Mesendoderm (in vitro differentiated cells): ENCODE results near the gene ERC2.

Experiments used
- DNase-seq: peaks from one replicate; pipeline ENCODE4 v3.0.0; 2013
- H2AK5ac ChIP-seq: 2 replicates; pipeline ENCODE4 v1.6.1; 2013; ENCODE audit warnings: low read length, inconsistent platforms
- H2BK120ac ChIP-seq: 2 replicates; pipeline ENCODE4 v1.6.1; 2013; ENCODE audit warnings: low read depth, mild to moderate bottlenecking, low read length, moderate library complexity, mixed read lengths
- H2BK15ac ChIP-seq: replicated peaks from 2 replicates; pipeline ENCODE4 v1.6.1; 2013; ENCODE audit warnings: low read depth, mild to moderate bottlenecking, moderate library complexity
- H2BK5ac ChIP-seq: 2 replicates; pipeline ENCODE4 v1.6.1; 2013; ENCODE audit warnings: low read length, inconsistent platforms
- H3K18ac ChIP-seq: 2 replicates; pipeline ENCODE4 v1.6.1; 2013; ENCODE audit warnings: mild to moderate bottlenecking, low read length, mixed read lengths
- H3K23ac ChIP-seq: one replicate; pipeline ENCODE4 v1.6.1; 2013; ENCODE audit warnings: low read length
- H3K27ac ChIP-seq: 2 replicates; pipeline ENCODE4 v1.5.1; 2013; ENCODE audit warnings: low read depth, mild to moderate bottlenecking, inconsistent platforms, low read length, moderate library complexity
- H3K27me3 ChIP-seq: 2 replicates; pipeline ENCODE4 v1.6.1; 2013; ENCODE audit warnings: low read length, control low read depth, mild to moderate bottlenecking, inconsistent platforms; ENCODE audit not compliant: insufficient read depth, poor library complexity
- H3K36me3 ChIP-seq: 2 replicates; pipeline ENCODE4 v1.6.1; 2013; ENCODE audit warnings: low read length, inconsistent platforms; ENCODE audit not compliant: control insufficient read depth, insufficient read depth
- H3K4ac ChIP-seq: one replicate; pipeline ENCODE4 v1.6.1; 2013; ENCODE audit warnings: low read depth, mild to moderate bottlenecking, low read length, moderate library complexity
- H3K4me1 ChIP-seq: 2 replicates; pipeline ENCODE4 v1.6.1; 2013; ENCODE audit warnings: low read depth, low read length, inconsistent platforms; ENCODE audit not compliant: control insufficient read depth
- H3K4me2 ChIP-seq: 2 replicates; pipeline ENCODE4 v1.6.1; 2013; ENCODE audit warnings: low read length
- H3K4me3 ChIP-seq: 2 replicates; pipeline ENCODE4 v1.5.1; 2013; ENCODE audit warnings: mild to moderate bottlenecking, low read length
- H3K56ac ChIP-seq: one replicate; pipeline ENCODE4 v1.6.1; 2013; ENCODE audit warnings: low read length
- H3K79me1 ChIP-seq: 2 replicates; pipeline ENCODE4 v1.6.1; 2013; ENCODE audit warnings: low read length, inconsistent platforms
- H3K79me2 ChIP-seq: 2 replicates; pipeline ENCODE4 v1.6.1; 2013; ENCODE audit warnings: mild to moderate bottlenecking, low read length; ENCODE audit not compliant: control insufficient read depth, insufficient read depth
- H3K9ac ChIP-seq: 2 replicates; pipeline ENCODE4 v1.6.1; 2013; ENCODE audit warnings: low read length, inconsistent platforms
- H4K5ac ChIP-seq: one replicate; pipeline ENCODE4 v1.6.1; 2013; ENCODE audit warnings: low read length
- H4K8ac ChIP-seq: one replicate; pipeline ENCODE4 v1.6.1; 2013; ENCODE audit warnings: low read depth, mild to moderate bottlenecking, control low read depth, low read length, moderate library complexity
- WGBS: extraction: QIAGEN DNeasy Blood & Tissue Kit; methylation state at CpG from one replicate; pipeline ENCODE4 v1.1.7; 2013; ENCODE audit warnings: low lambda C conversion rate, missing lambda C conversion rate; ENCODE audit not compliant: insufficient coverage; ENCODE audit errors: extremely low coverage; 5-methylcytosine and 5-hydroxymethylcytosine counted together

ERC2 gene

GRCh38 chr3:56488812-56489600 lies 20.7 kb upstream of the ERC2 start:
- H3K4me1 ChIP-seq = no peaks in the 10 kb centered on the region
- H3K27ac ChIP-seq = no peak overlapping the region
- no peak for DNase-seq
- no peak overlapping the region for H3K23ac ChIP-seq
- no peaks in the 10 kb centered on the region for H3K79me2 ChIP-seq
- no peak overlapping the region for H2BK120ac ChIP-seq
- H3K4me3 ChIP-seq = no peak overlapping the region
- no peak overlapping the region for H4K5ac ChIP-seq
- no peak overlapping the region for H4K8ac ChIP-seq
- H2AK5ac ChIP-seq = no peak overlapping the region
- no peak overlapping the region for H3K18ac ChIP-seq
- no peak overlapping the region for H2BK15ac ChIP-seq
- H3K56ac ChIP-seq = no peak overlapping the region
- H3K36me3 ChIP-seq = no peaks in the 10 kb centered on the region
- no peak overlapping the region for H3K4me2 ChIP-seq
- no CpG with 5 or more reads among the region's 8 CpGs for WGBS
- H2BK5ac ChIP-seq = no peak overlapping the region
- no peaks in the 10 kb centered on the region for H3K27me3 ChIP-seq
- H3K4ac ChIP-seq = no peak overlapping the region
- no peak overlapping the region for H3K9ac ChIP-seq
- H3K79me1 ChIP-seq = no peaks in the 10 kb centered on the region

GRCh38 chr3:56484525-56485032 lies 16.3 kb upstream of the ERC2 start:
- Histone ChIP-seq H2AK5ac (no peak overlapping the region), H3K79me2 (no peaks in the 10 kb centered on the region), H2BK120ac (no peak overlapping the region), H3K56ac (no peak overlapping the region), H4K8ac (no peak overlapping the region), H3K4ac (no peak overlapping the region), H2BK5ac (no peak overlapping the region), H3K4me1 (no peaks in the 10 kb centered on the region), H2BK15ac (no peak overlapping the region), H3K27ac (no peak overlapping the region), H3K36me3 (no peaks in the 10 kb centered on the region), H3K4me2 (no peak overlapping the region), H3K79me1 (no peaks in the 10 kb centered on the region), H3K18ac (no peak overlapping the region), H3K4me3 (no peak overlapping the region), H3K9ac (no peak overlapping the region), H3K27me3 (no peaks in the 10 kb centered on the region), H4K5ac (no peak overlapping the region), H3K23ac (no peak overlapping the region)
- no CpG with 5 or more reads among the region's 2 CpGs for WGBS
- DNase-seq = no peak

- H3K27ac ChIP-seq = no peak overlapping the region
- whole genome bisulfite sequencing = no CpG with 5 or more reads among the region's 4 CpGs
These were observed 15.9 kb upstream of the ERC2 start for GRCh38 chr3:56484122-56484521.

GRCh38 chr3:56477646-56478045 lies 9.4 kb upstream of the ERC2 start:
- H3K36me3 ChIP-seq = no peaks in the 10 kb centered on the region
- no peak for DNase-seq
- H3K4ac ChIP-seq = no peak overlapping the region
- H3K56ac ChIP-seq = no peak overlapping the region
- H3K4me2 ChIP-seq = no peak overlapping the region
- no peak overlapping the region for H3K27ac ChIP-seq
- H2BK5ac ChIP-seq = no peak overlapping the region
- H3K4me1 ChIP-seq = no peaks in the 10 kb centered on the region
- H3K27me3 ChIP-seq = no peaks in the 10 kb centered on the region
- no peak overlapping the region for H2BK120ac ChIP-seq
- no peak overlapping the region for H3K4me3 ChIP-seq
- H2BK15ac ChIP-seq = no peak overlapping the region
- no peaks in the 10 kb centered on the region for H3K79me1 ChIP-seq
- no peak overlapping the region for H4K5ac ChIP-seq
- no peak overlapping the region for H2AK5ac ChIP-seq
- no peak overlapping the region for H3K23ac ChIP-seq
- no peak overlapping the region for H3K9ac ChIP-seq
- H3K18ac ChIP-seq = no peak overlapping the region
- H3K79me2 ChIP-seq = no peaks in the 10 kb centered on the region
- WGBS = no CpG with 5 or more reads among the region's 3 CpGs
- H4K8ac ChIP-seq = no peak overlapping the region

More at GRCh38 chr3:56484122-56484521, 15.9 kb upstream of the ERC2 start:
- no peaks in the 10 kb centered on the region for H3K36me3 ChIP-seq
- H2BK15ac ChIP-seq = no peak overlapping the region
- no peak overlapping the region for H3K23ac ChIP-seq
- no peak overlapping the region for H4K8ac ChIP-seq
- no peaks in the 10 kb centered on the region for H3K27me3 ChIP-seq
- H2BK120ac ChIP-seq = no peak overlapping the region
- H3K4ac ChIP-seq = no peak overlapping the region
- H3K79me1 ChIP-seq = no peaks in the 10 kb centered on the region
- no peak overlapping the region for H4K5ac ChIP-seq
- no peaks in the 10 kb centered on the region for H3K79me2 ChIP-seq
- H2AK5ac ChIP-seq = no peak overlapping the region
- H3K18ac ChIP-seq = no peak overlapping the region
- no peak for DNase-seq
- H3K4me3 ChIP-seq = no peak overlapping the region
- H3K4me1 ChIP-seq = no peaks in the 10 kb centered on the region
- no peak overlapping the region for H3K56ac ChIP-seq
- H2BK5ac ChIP-seq = no peak overlapping the region
- no peak overlapping the region for H3K4me2 ChIP-seq
- H3K9ac ChIP-seq = no peak overlapping the region

GRCh38 chr3:56476771-56477170 lies 8.5 kb upstream of the ERC2 start:
- Histone ChIP-seq H3K79me2 (no peaks in the 10 kb centered on the region), H3K9ac (no peak overlapping the region), H2AK5ac (no peak overlapping the region), H2BK120ac (no peak overlapping the region), H2BK5ac (no peak overlapping the region), H2BK15ac (no peak overlapping the region), H4K8ac (no peak overlapping the region), H3K4me1 (no peaks in the 10 kb centered on the region), H3K4me3 (no peak overlapping the region), H3K27me3 (no peaks in the 10 kb centered on the region), H3K23ac (no peak overlapping the region), H3K4ac (no peak overlapping the region), H3K79me1 (no peaks in the 10 kb centered on the region), H3K4me2 (no peak overlapping the region), H3K27ac (no peak overlapping the region), H3K18ac (no peak overlapping the region), H4K5ac (no peak overlapping the region), H3K36me3 (no peaks in the 10 kb centered on the region), H3K56ac (no peak overlapping the region)
- DNase-seq = no peak
- no CpG with 5 or more reads among the region's 1 CpG for WGBS

GRCh38 chr3:56471771-56472170 lies 3.5 kb upstream of the ERC2 start:
- no CpG with 5 or more reads among the region's 3 CpGs for WGBS
- no peaks in the 10 kb centered on the region for H3K79me2 ChIP-seq
- no peak for DNase-seq
- H2BK15ac ChIP-seq = no peak overlapping the region
- no peak overlapping the region for H3K4me2 ChIP-seq
- H3K27ac ChIP-seq = no peak overlapping the region
- H3K23ac ChIP-seq = no peak overlapping the region
- H4K8ac ChIP-seq = no peak overlapping the region
- no peak overlapping the region for H3K18ac ChIP-seq
- H2BK5ac ChIP-seq = no peak overlapping the region
- no peaks in the 10 kb centered on the region for H3K27me3 ChIP-seq
- H3K36me3 ChIP-seq = no peaks in the 10 kb centered on the region
- H3K4me3 ChIP-seq = no peak overlapping the region
- H3K79me1 ChIP-seq = no peaks in the 10 kb centered on the region
- H4K5ac ChIP-seq = no peak overlapping the region
- H3K9ac ChIP-seq = no peak overlapping the region
- no peak overlapping the region for H2BK120ac ChIP-seq
- no peak overlapping the region for H2AK5ac ChIP-seq
- no peaks in the 10 kb centered on the region for H3K4me1 ChIP-seq
- no peak overlapping the region for H3K56ac ChIP-seq
- H3K4ac ChIP-seq = no peak overlapping the region
